Activated naive CD4-positive, alpha-beta T cell treated with anti-CD3 and anti-CD28 coated beads, Interleukin-2, amount 10 ng/mL, durations not matched to agents 7 days and 5 days (primary cell): Measurements from ENCODE around the gene STMND1.
"Not testable (repeated sequence)": the region's sequence is repeated elsewhere in the genome, so short reads cannot be mapped to it uniquely, and the experiment has no call there.

Source experiments
- CTCF ChIA-PET: fragments of 350-600 bp; sonication (Branson Sonifier 250); formaldehyde crosslinking; loops from one replicate; lab custom pipeline; 2021; ENCODE audit warnings: antibody characterized with exemption; lab: Charles Lee
- DNase-seq: peaks from one replicate; pipeline ENCODE4 v3.0.0-alpha.2; 2020
- H3K27ac Mint-ChIP-seq: one replicate; pipeline ENCODE4 v1.8.0; 2021; ENCODE audit warnings: mild to moderate bottlenecking, moderate library complexity, mixed read lengths
- H3K27me3 Mint-ChIP-seq: one replicate; pipeline ENCODE4 v1.8.0; 2021; ENCODE audit warnings: mild to moderate bottlenecking, mixed read lengths
- H3K36me3 Mint-ChIP-seq: one replicate; pipeline ENCODE4 v1.8.0; 2021; ENCODE audit warnings: mixed read lengths
- H3K4me1 Mint-ChIP-seq: one replicate; pipeline ENCODE4 v1.8.0; 2021; ENCODE audit warnings: mixed read lengths
- H3K4me3 Mint-ChIP-seq: one replicate; pipeline ENCODE4 v1.8.0; 2021; ENCODE audit warnings: mild to moderate bottlenecking, moderate library complexity, mixed read lengths
- H3K9me3 Mint-ChIP-seq: one replicate; pipeline ENCODE4 v1.8.0; 2021; ENCODE audit warnings: mixed read lengths

Gene STMND1

GRCh38 chr6:17101422-17102257 is at the start of gene STMND1:
TSS of gene STMND1 (plus strand) at chr6:17102050. CDS start at chr6:17102258, 208 bp downstream.
- H3K27ac Mint-ChIP-seq, result no peak within 1 kb of the TSS
- DNase-seq, result no peak
- peaks cover 2% of the 10 kb centered on the region for H3K4me1 Mint-ChIP-seq
- CTCF ChIA-PET, result no interaction called here
- no peaks in the 10 kb centered on the region for H3K36me3 Mint-ChIP-seq
- H3K4me3 Mint-ChIP-seq, result peak within 1 kb of the TSS; percentile 3
- H3K9me3 Mint-ChIP-seq, result no peaks in the 10 kb centered on the region
- H3K27me3 Mint-ChIP-seq, result peaks cover 35% of the 10 kb centered on the region

- no peak for DNase-seq
- no peak overlapping the region for H3K27ac Mint-ChIP-seq
- CTCF ChIA-PET, result no interaction called here
- H3K4me3 Mint-ChIP-seq, result no peak overlapping the region
- no peaks in the 10 kb centered on the region for H3K36me3 Mint-ChIP-seq
- no peaks in the 10 kb centered on the region for H3K27me3 Mint-ChIP-seq
- H3K9me3 Mint-ChIP-seq, result no peaks in the 10 kb centered on the region
- no peaks in the 10 kb centered on the region for H3K4me1 Mint-ChIP-seq
Measured at GRCh38 chr6:17054647-17055046, 47.2 kb upstream of the STMND1 start.

DNA sequence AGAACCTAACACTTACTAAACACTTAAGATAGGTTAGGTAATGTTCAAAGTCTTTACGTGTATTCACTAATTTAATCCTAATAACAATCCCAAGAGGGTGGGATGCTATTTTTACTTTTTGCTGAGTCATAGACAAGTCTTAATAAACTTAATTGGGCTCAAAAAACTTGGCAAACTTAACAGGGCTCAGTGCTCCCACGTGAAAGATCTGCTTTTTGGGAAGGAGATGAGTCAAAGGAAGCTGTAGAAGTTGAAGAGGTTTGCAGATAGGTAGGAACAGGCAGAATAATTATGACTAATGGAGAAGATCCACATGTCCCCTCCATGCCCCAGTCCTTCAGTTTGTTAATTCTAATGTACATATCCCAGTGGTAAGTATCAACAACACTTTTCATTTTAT is 44.5 kb upstream of the STMND1 start:
- H3K9me3 Mint-ChIP-seq, result no peaks in the 10 kb centered on the region

DNA sequence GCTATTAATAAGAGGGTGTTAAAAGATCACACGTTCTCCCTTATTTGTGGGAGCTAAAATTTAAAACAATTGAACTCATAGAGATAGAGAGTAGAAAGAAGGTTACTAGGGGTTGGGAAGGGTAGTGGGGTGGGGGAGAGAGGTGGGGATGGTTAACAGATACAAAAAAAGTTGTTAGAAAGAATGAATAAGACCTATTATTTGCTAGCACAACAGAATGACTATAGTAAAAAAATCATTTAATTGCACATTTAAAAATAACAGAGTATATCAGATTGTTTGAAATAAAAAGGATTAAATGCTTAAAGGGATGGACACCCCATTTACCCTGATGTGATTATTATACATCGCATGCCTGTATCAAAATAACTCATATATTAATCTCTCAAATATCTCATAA is 43.3 kb upstream of the STMND1 start:
- H3K4me1 Mint-ChIP-seq, result no peaks in the 10 kb centered on the region
- no peak overlapping the region for H3K27ac Mint-ChIP-seq
- H3K9me3 Mint-ChIP-seq, result no peaks in the 10 kb centered on the region
- H3K27me3 Mint-ChIP-seq, result no peaks in the 10 kb centered on the region
- CTCF ChIA-PET, result no interaction called here
- no peaks in the 10 kb centered on the region for H3K36me3 Mint-ChIP-seq
- H3K4me3 Mint-ChIP-seq, result no peak overlapping the region
- no peak for DNase-seq

More for the DNA sequence above, 44.5 kb upstream of the STMND1 start:
- CTCF ChIA-PET, result interaction anchor here (0.7 kb wide), 1 partner anchor 177 kb away, joined by 3 read pairs; no protein-coding TSS in a partner anchor
- no peak for DNase-seq
- Mint-ChIP-seq H3K27me3 (no peaks in the 10 kb centered on the region), H3K27ac (no peak overlapping the region), H3K36me3 (no peaks in the 10 kb centered on the region), H3K4me3 (no peak overlapping the region), H3K4me1 (no peaks in the 10 kb centered on the region)

- Mint-ChIP-seq H3K36me3 (no peaks in the 10 kb centered on the region), H3K27me3 (no peaks in the 10 kb centered on the region), H3K9me3 (no peaks in the 10 kb centered on the region), H3K27ac (no peak overlapping the region), H3K4me3 (no peak overlapping the region), H3K4me1 (no peaks in the 10 kb centered on the region)
- no peak for DNase-seq
- CTCF ChIA-PET, result no interaction called here
Measured at GRCh38 chr6:17059022-17059421, 42.8 kb upstream of the STMND1 start.

- no peaks in the 10 kb centered on the region for H3K9me3 Mint-ChIP-seq
- no peaks in the 10 kb centered on the region for H3K36me3 Mint-ChIP-seq
- H3K27ac Mint-ChIP-seq, result no peak overlapping the region
- H3K27me3 Mint-ChIP-seq, result no peaks in the 10 kb centered on the region
- H3K4me3 Mint-ChIP-seq, result no peak overlapping the region
- CTCF ChIA-PET, result no interaction called here
- no peaks in the 10 kb centered on the region for H3K4me1 Mint-ChIP-seq
- no peak for DNase-seq
Measured at GRCh38 chr6:17059850-17060249, 42.0 kb upstream of the STMND1 start.

DNA sequence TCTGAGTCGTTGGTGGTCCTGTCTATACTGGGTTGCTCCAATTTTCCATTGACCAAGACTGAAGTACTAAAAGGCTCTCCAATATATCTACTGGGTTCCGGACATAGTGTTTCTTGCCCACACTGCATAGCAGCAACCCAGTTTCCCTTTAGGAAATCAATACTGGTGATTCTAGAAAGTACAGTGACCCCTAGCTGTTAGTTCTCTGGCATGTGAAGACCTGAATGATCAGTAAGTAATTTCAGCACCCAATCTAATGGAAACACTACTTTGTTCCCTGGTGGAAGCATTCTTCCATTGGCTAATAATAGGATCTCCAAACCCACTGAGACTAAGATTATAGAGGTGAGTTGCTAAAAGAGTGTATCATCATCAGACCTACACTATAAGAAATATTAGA is 40.8 kb upstream of the STMND1 start:
- CTCF ChIA-PET, result no interaction called here
- Mint-ChIP-seq H3K4me3 (no peak overlapping the region), H3K27me3 (no peaks in the 10 kb centered on the region), H3K27ac (no peak overlapping the region), H3K9me3 (no peaks in the 10 kb centered on the region), H3K36me3 (no peaks in the 10 kb centered on the region), H3K4me1 (no peaks in the 10 kb centered on the region)
- DNase-seq, result no peak

GRCh38 chr6:17062871-17063440 is 38.9 kb upstream of the STMND1 start:
- no peak overlapping the region for H3K27ac Mint-ChIP-seq
- no peaks in the 10 kb centered on the region for H3K9me3 Mint-ChIP-seq
- no peaks in the 10 kb centered on the region for H3K36me3 Mint-ChIP-seq
- CTCF ChIA-PET, result interaction anchor here (0.7 kb wide), 1 partner anchor 1785 kb away, joined by 3 read pairs; no protein-coding TSS in a partner anchor
- H3K27me3 Mint-ChIP-seq, result no peaks in the 10 kb centered on the region
- no peak overlapping the region for H3K4me3 Mint-ChIP-seq
- no peaks in the 10 kb centered on the region for H3K4me1 Mint-ChIP-seq
- no peak for DNase-seq

DNA sequence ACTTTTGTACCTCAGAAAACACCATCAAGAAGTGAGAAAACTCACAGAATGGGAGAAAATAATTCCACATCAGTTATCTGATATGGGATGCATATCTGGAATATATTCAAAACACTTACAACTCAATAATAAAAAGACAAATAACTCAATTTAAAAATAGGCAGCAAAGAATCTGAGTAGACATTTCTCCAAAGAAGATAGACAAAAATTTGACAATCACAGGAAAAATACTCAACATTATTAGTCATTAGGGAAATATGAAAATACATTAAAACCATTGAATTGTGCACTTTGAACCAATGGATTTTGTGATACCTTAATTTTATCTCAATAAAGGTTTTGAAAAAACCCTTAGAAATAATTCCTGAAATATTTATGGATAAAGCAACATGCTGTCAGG is 36.9 kb upstream of the STMND1 start:
- Mint-ChIP-seq H3K27me3 (no peaks in the 10 kb centered on the region), H3K36me3 (no peaks in the 10 kb centered on the region), H3K9me3 (peaks cover 7% of the 10 kb centered on the region), H3K4me3 (no peak overlapping the region), H3K27ac (no peak overlapping the region), H3K4me1 (no peaks in the 10 kb centered on the region)
- DNase-seq, result no peak
- CTCF ChIA-PET, result no interaction called here

- Mint-ChIP-seq H3K4me3 (no peak overlapping the region), H3K27me3 (no peaks in the 10 kb centered on the region), H3K9me3 (peaks cover 10% of the 10 kb centered on the region), H3K36me3 (no peaks in the 10 kb centered on the region), H3K4me1 (no peaks in the 10 kb centered on the region), H3K27ac (no peak overlapping the region)
- CTCF ChIA-PET, result no interaction called here
- no peak for DNase-seq
Measured at GRCh38 chr6:17066610-17067009, 35.2 kb upstream of the STMND1 start.

- H3K9me3 Mint-ChIP-seq, H3K4me1 Mint-ChIP-seq, H3K27me3 Mint-ChIP-seq, DNase-seq, H3K36me3 Mint-ChIP-seq, H3K27ac Mint-ChIP-seq, H3K4me3 Mint-ChIP-seq, CTCF ChIA-PET: not testable (repeated sequence)
Measured at GRCh38 chr6:17068972-17069371, 32.9 kb upstream of the STMND1 start.

DNA sequence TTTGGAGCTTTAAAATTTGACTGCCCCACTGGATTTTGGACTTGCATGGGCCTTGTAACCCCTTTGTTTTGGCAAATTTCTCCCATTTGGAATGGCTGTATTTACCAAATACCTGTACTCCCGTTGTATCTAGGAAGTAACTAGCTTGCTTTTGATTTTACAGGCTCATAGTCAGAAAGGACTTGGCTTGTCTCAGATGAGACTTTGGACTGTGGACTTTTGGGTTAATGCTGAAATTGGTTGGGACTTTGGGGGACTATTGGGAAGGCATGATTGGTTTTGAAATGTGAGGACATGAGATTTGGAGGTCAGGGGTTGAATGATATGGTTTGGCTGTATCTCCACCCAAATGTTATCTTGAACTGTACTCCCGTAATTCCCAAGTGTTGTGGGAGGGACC is 31.4 kb upstream of the STMND1 start:
- CTCF ChIA-PET, DNase-seq, H3K4me1 Mint-ChIP-seq, H3K36me3 Mint-ChIP-seq, H3K27ac Mint-ChIP-seq, H3K4me3 Mint-ChIP-seq, H3K9me3 Mint-ChIP-seq, H3K27me3 Mint-ChIP-seq: not testable (repeated sequence)

- H3K36me3 Mint-ChIP-seq, H3K4me1 Mint-ChIP-seq, H3K27me3 Mint-ChIP-seq, H3K9me3 Mint-ChIP-seq, CTCF ChIA-PET, H3K27ac Mint-ChIP-seq, DNase-seq, H3K4me3 Mint-ChIP-seq: not testable (repeated sequence)
Measured at GRCh38 chr6:17073596-17073995, 28.3 kb upstream of the STMND1 start.

- no peak overlapping the region for H3K4me3 Mint-ChIP-seq
Measured at GRCh38 chr6:17081273-17081672, 20.6 kb upstream of the STMND1 start.

GRCh38 chr6:17081860-17082508 is 19.9 kb upstream of the STMND1 start:
- Mint-ChIP-seq H3K27ac (no peak overlapping the region), H3K36me3 (no peaks in the 10 kb centered on the region), H3K4me1 (no peaks in the 10 kb centered on the region), H3K27me3 (peaks cover 4% of the 10 kb centered on the region), H3K4me3 (no peak overlapping the region), H3K9me3 (no peaks in the 10 kb centered on the region)
- DNase-seq, result no peak
- CTCF ChIA-PET, result no interaction called here

More at GRCh38 chr6:17081273-17081672, 20.6 kb upstream of the STMND1 start:
- no peaks in the 10 kb centered on the region for H3K36me3 Mint-ChIP-seq
- CTCF ChIA-PET, result no interaction called here
- no peaks in the 10 kb centered on the region for H3K9me3 Mint-ChIP-seq
- H3K27me3 Mint-ChIP-seq, result peaks cover 4% of the 10 kb centered on the region
- no peak overlapping the region for H3K27ac Mint-ChIP-seq
- H3K4me1 Mint-ChIP-seq, result no peaks in the 10 kb centered on the region
- DNase-seq, result no peak
